HEK293 (cell line): ENCODE data around the gene DSCAM.

ENCODE experiments used
- CTCF ChIA-PET: fragments of 350-600 bp; formaldehyde crosslinking; extraction: SDS; loops from one replicate; lab custom pipeline; 2021; ENCODE audit warnings: antibody characterized with exemption; lab: Yijun Ruan, JAX
- POLR2A ChIA-PET: fragments of 300-600 bp; formaldehyde crosslinking; extraction: SDS; loops from one replicate; lab custom pipeline; 2020; ENCODE audit warnings: antibody characterized with exemption, inconsistent platforms; lab: Yijun Ruan, JAX
- H3K27ac ChIP-seq: fragments of 200-500 bp; sonication (Bioruptor generic); 2 replicates; pipeline ENCODE4 v1.5.1; 2014; ENCODE audit warnings: low read depth, low read length, control low read depth, inconsistent platforms; ENCODE audit errors: extremely low read depth
- H3K36me3 ChIP-seq, 2 experiments: fragments of 200-500 bp in 1 of 2; sonication (Bioruptor generic) in 1 of 2; 1 replicate in 1 of 2; 2 replicates in 1 of 2; pipeline ENCODE4 v1.5.1; 2014 to 2017; ENCODE audit warnings: inconsistent platforms in 2 of 2, low read length in 2 of 2; ENCODE audit not compliant: control insufficient read depth in 2 of 2, insufficient read depth in 1 of 2
- H3K4me1 ChIP-seq: fragments of 200-500 bp; sonication (Bioruptor generic); 2 replicates; pipeline ENCODE4 v1.5.1; 2014; ENCODE audit warnings: mild to moderate bottlenecking, low read length, inconsistent platforms; ENCODE audit not compliant: control insufficient read depth, insufficient read depth
- H3K4me3 ChIP-seq: 2 replicates; pipeline ENCODE4 v1.5.1; 2011; ENCODE audit warnings: low read depth, mild to moderate bottlenecking, control low read depth, low read length, moderate library complexity
- H3K9me3 ChIP-seq: fragments of 200-500 bp; sonication (Bioruptor generic); 2 replicates; pipeline ENCODE4 v1.5.1; 2014; ENCODE audit warnings: low read depth, low read length, inconsistent platforms; ENCODE audit not compliant: control insufficient read depth, insufficient read depth
- GLIS1 ChIP-seq: fragments of 450-650 bp; formaldehyde crosslinking; IDR thresholded peaks from 2 replicates; pipeline ENCODE4 v1.5.1; 2016; ENCODE audit warnings: missing biosample characterization, missing genetic modification characterization
- HIC1 ChIP-seq: fragments of 450-650 bp; formaldehyde crosslinking; IDR thresholded peaks from 2 replicates; pipeline ENCODE4 v1.5.1; 2016; ENCODE audit warnings: missing biosample characterization, missing genetic modification characterization
- INSM2 ChIP-seq: fragments of 450-650 bp; formaldehyde crosslinking; IDR thresholded peaks from 2 replicates; pipeline ENCODE4 v1.5.1; 2016; ENCODE audit warnings: missing biosample characterization, missing genetic modification characterization
- KLF8 ChIP-seq: fragments of 450-650 bp; formaldehyde crosslinking; IDR thresholded peaks from 2 replicates; pipeline ENCODE4 v1.5.1; 2016; ENCODE audit warnings: missing biosample characterization, missing genetic modification characterization
- REPIN1 ChIP-seq: fragments of 450-650 bp; formaldehyde crosslinking; IDR thresholded peaks from 2 replicates; pipeline ENCODE4 v1.5.1; 2017; ENCODE audit warnings: missing biosample characterization, missing genetic modification characterization, low read depth
- ZBTB20 ChIP-seq: fragments of 450-650 bp; formaldehyde crosslinking; IDR thresholded peaks from 2 replicates; pipeline ENCODE4 v1.5.1; 2016; ENCODE audit warnings: missing biosample characterization, missing genetic modification characterization
- ZFP37 ChIP-seq: fragments of 450-650 bp; formaldehyde crosslinking; IDR thresholded peaks from 2 replicates; pipeline ENCODE4 v1.5.1; 2016; ENCODE audit warnings: missing biosample characterization, missing genetic modification characterization
- ZNF140 ChIP-seq: fragments of 450-650 bp; formaldehyde crosslinking; IDR thresholded peaks from 2 replicates; pipeline ENCODE4 v1.5.1; 2016; ENCODE audit warnings: missing biosample characterization, missing genetic modification characterization
- ZNF146 ChIP-seq: fragments of 450-650 bp; formaldehyde crosslinking; IDR thresholded peaks from 2 replicates; pipeline ENCODE4 v1.5.1; 2016; ENCODE audit warnings: missing biosample characterization, missing genetic modification characterization
- ZNF214 ChIP-seq: fragments of 450-650 bp; formaldehyde crosslinking; IDR thresholded peaks from 2 replicates; pipeline ENCODE4 v1.5.1; 2017; ENCODE audit warnings: missing biosample characterization, mild to moderate bottlenecking, missing genetic modification characterization, borderline replicate concordance
- ZNF311 ChIP-seq: fragments of 450-650 bp; formaldehyde crosslinking; IDR thresholded peaks from 2 replicates; pipeline ENCODE4 v1.5.1; 2017; ENCODE audit warnings: missing biosample characterization, missing genetic modification characterization, borderline replicate concordance
- ZNF341 ChIP-seq: fragments of 450-650 bp; formaldehyde crosslinking; IDR thresholded peaks from 2 replicates; pipeline ENCODE4; 2016; ENCODE audit warnings: low read depth, missing biosample characterization, missing genetic modification characterization
- ZNF510 ChIP-seq: fragments of 450-650 bp; formaldehyde crosslinking; IDR thresholded peaks from 2 replicates; pipeline ENCODE4 v1.5.1; 2018; ENCODE audit warnings: mild to moderate bottlenecking, missing genetic modification characterization, missing biosample characterization; ENCODE audit not compliant: insufficient replicate concordance
- ZNF791 ChIP-seq: fragments of 450-650 bp; formaldehyde crosslinking; IDR thresholded peaks from 2 replicates; pipeline ENCODE4 v1.5.1; 2016; ENCODE audit warnings: missing biosample characterization, missing genetic modification characterization
- ZNF843 ChIP-seq: fragments of 450-650 bp; formaldehyde crosslinking; IDR thresholded peaks from 2 replicates; pipeline ENCODE4 v1.5.1; 2016; ENCODE audit warnings: missing biosample characterization, missing genetic modification characterization
- ZSCAN18 ChIP-seq: fragments of 450-650 bp; formaldehyde crosslinking; IDR thresholded peaks from 2 replicates; pipeline ENCODE4 v1.5.1; 2016; ENCODE audit warnings: missing biosample characterization, missing genetic modification characterization
- ZSCAN23 ChIP-seq: fragments of 450-650 bp; formaldehyde crosslinking; IDR thresholded peaks from 2 replicates; pipeline ENCODE4 v1.5.1; 2016; ENCODE audit warnings: missing biosample characterization, missing genetic modification characterization
- TF ChIP-seq, protein P1 (sequence below): fragments of 450-650 bp; formaldehyde crosslinking; IDR thresholded peaks from 2 replicates; pipeline ENCODE4 v1.5.1; 2016; ENCODE audit warnings: missing biosample characterization, missing genetic modification characterization
- TF ChIP-seq, protein P2 (sequence below): fragments of 450-650 bp; formaldehyde crosslinking; IDR thresholded peaks from 2 replicates; pipeline ENCODE4 v1.5.1; 2017; ENCODE audit warnings: missing biosample characterization, missing genetic modification characterization

DSCAM gene

DNA sequence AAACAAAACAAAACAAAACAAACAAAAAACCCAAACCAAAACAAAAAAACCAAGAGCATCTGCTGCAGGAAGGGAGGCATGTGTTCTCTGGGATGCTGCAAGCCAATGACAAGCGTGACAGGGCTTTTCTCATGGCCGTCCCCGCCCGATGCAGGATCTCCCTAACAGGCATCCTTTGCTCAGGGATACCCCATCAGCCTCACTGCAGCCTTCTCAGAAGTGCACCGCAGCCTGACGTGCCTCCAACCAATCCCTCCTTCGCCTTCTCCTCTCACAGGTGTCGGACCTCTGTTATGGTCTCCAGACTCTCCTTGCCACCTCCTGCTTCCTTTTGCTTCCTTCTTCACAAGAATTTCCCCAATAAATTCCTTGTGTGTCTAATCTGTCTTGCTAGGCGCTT lies 832.6 kb downstream of the DSCAM start:
- Histone ChIP-seq H3K4me3 (no peak overlapping the region), H3K27ac (no peak overlapping the region), H3K9me3 (no peaks in the 10 kb centered on the region)
- ChIA-PET POLR2A (no interaction called here), CTCF (no interaction called here)
- TF ChIP-seq HIC1 (tag by site-specific recombination) (no peak), ZSCAN23 (no peak), ZNF140 (tag by site-specific recombination) (no peak), ZNF146 (tag by site-specific recombination) (no peak), ZNF311 (tag by site-specific recombination) (no peak), GLIS1 (tag by site-specific recombination) (no peak)
- TF ChIP-seq, protein P1, sequence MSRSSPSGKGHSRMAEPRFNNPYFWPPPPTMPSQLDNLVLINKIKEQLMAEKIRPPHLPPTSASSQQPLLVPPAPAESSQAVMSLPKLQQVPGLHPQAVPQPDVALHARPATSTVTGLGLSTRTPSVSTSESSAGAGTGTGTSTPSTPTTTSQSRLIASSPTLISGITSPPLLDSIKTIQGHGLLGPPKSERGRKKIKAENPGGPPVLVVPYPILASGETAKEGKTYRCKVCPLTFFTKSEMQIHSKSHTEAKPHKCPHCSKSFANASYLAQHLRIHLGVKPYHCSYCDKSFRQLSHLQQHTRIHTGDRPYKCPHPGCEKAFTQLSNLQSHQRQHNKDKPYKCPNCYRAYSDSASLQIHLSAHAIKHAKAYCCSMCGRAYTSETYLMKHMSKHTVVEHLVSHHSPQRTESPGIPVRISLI (tag by site-specific recombination): no peak
- TF ChIP-seq, all 188 proteins: peak for 0
- H3K36me3 ChIP-seq: no peaks in the 10 kb centered on the region
- H3K4me1 ChIP-seq: no peaks in the 10 kb centered on the region

DNA sequence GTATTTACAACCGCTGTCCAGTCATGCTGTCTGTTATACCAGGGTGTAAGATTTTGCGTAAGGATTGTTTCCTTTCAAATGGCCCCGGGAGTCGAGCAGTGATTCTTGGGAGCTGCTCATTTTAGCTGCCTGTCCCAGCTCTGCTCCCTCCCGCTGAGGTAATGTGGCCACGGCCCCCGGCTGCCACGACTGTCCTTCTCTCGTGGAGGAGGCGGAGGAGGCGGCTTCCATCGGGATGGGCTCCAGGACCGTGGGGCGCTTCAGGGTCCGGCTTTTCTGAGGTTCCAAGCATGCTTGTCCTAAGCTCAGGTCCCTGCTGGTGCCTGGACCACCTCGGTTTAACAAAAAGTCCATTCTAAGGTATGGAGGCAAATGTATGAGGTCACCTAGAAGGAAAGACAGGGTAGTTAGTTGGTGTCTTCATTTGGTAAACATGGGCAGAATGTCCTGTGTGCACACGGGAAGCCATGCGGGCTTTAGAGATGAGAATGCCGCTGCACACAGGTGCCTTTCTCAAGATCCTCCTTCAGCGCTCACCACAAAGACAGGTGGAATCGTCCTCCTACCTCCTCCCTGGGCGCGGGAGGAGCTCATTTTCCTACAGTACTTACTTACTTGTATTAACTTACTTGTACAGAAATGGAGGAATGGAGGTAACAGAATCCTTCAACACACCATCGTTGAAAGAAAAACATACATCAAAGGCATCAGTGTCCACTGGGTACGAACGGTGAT lies 833.8 kb downstream of the DSCAM start:
- H3K36me3 ChIP-seq: no peaks in the 10 kb centered on the region
- TF ChIP-seq HIC1 (tag by site-specific recombination) (no peak), ZNF510 (tag by site-specific recombination) (no peak), INSM2 (tag by site-specific recombination) (no peak), KLF8 (tag by site-specific recombination) (no peak), ZNF843 (tag by site-specific recombination) (no peak), REPIN1 (no peak)
- no peak overlapping the region for H3K27ac ChIP-seq
- no peaks in the 10 kb centered on the region for H3K9me3 ChIP-seq
- H3K4me1 ChIP-seq: no peaks in the 10 kb centered on the region
- ChIA-PET CTCF (no interaction called here), POLR2A (no interaction called here)
- no peak overlapping the region for H3K4me3 ChIP-seq

GRCh38 chr21:40011371-40011770 lies 835.6 kb downstream of the DSCAM start:
- Histone ChIP-seq H3K4me3 (no peak overlapping the region), H3K9me3 (no peaks in the 10 kb centered on the region), H3K27ac (no peak overlapping the region), H3K4me1 (no peaks in the 10 kb centered on the region), H3K36me3 (no peaks in the 10 kb centered on the region)
- ChIA-PET POLR2A (no interaction called here), CTCF (no interaction called here)
- TF ChIP-seq ZNF341 (tag by site-specific recombination) (no peak), ZNF311 (tag by site-specific recombination) (no peak), ZNF214 (no peak), ZBTB20 (tag by site-specific recombination) (no peak), ZNF791 (no peak), ZNF140 (tag by site-specific recombination) (no peak), ZSCAN18 (tag by site-specific recombination) (no peak), ZFP37 (tag by site-specific recombination) (no peak)
- TF ChIP-seq, protein P2, sequence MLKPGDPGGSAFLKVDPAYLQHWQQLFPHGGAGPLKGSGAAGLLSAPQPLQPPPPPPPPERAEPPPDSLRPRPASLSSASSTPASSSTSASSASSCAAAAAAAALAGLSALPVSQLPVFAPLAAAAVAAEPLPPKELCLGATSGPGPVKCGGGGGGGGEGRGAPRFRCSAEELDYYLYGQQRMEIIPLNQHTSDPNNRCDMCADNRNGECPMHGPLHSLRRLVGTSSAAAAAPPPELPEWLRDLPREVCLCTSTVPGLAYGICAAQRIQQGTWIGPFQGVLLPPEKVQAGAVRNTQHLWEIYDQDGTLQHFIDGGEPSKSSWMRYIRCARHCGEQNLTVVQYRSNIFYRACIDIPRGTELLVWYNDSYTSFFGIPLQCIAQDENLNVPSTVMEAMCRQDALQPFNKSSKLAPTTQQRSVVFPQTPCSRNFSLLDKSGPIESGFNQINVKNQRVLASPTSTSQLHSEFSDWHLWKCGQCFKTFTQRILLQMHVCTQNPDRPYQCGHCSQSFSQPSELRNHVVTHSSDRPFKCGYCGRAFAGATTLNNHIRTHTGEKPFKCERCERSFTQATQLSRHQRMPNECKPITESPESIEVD: no peak
